ENCODE data around the gene COX4I2.

DNA sequence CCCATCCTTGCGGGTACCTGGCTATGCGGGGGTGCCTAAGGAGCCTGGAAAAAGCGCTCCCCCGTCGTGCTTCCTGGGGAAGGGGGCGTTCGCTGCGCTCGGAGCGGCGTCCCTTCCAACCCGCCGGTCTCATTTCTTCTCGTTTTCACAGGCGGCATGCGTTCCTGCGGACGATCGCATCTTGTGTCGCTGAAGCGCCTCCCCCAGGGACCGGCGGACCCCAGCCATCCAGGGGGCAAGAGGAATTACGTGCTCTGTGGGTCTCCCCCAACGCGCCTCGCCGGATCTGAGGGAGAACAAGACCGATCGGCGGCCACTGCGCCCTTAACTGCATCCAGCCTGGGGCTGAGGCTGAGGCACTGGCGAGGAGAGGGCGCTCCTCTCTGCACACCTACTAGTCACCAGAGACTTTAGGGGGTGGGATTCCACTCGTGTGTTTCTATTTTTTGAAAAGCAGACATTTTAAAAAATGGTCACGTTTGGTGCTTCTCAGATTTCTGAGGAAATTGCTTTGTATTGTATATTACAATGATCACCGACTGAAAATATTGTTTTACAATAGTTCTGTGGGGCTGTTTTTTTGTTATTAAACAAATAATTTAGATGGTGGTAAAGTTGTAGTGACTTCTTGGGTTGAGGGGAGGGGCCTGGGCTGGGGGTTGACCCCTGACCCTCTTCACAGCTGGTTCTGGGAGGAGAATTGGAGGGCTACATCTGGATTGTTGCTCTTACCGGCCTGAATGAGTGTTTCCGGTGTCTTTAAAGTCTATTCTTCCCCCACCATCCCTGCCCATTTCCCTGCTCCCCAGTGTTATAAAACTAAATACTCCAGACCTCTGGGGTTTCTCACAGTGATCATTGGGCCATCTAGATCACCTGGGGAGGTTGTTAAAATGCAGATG lies 31.6 kb upstream of the COX4I2 start:
- TF ChIP-seq EZH2 (IDR thresholded peaks at IDR 0.05; ENCODE audit: borderline replicate concordance, insufficient read depth, low read length, poor library complexity, severe bottlenecking), result no peak
- TF ChIP-seq, protein P1, sequence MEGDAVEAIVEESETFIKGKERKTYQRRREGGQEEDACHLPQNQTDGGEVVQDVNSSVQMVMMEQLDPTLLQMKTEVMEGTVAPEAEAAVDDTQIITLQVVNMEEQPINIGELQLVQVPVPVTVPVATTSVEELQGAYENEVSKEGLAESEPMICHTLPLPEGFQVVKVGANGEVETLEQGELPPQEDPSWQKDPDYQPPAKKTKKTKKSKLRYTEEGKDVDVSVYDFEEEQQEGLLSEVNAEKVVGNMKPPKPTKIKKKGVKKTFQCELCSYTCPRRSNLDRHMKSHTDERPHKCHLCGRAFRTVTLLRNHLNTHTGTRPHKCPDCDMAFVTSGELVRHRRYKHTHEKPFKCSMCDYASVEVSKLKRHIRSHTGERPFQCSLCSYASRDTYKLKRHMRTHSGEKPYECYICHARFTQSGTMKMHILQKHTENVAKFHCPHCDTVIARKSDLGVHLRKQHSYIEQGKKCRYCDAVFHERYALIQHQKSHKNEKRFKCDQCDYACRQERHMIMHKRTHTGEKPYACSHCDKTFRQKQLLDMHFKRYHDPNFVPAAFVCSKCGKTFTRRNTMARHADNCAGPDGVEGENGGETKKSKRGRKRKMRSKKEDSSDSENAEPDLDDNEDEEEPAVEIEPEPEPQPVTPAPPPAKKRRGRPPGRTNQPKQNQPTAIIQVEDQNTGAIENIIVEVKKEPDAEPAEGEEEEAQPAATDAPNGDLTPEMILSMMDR (IDR thresholded peaks at IDR 0.05; ENCODE audit: poor library complexity, severe bottlenecking), result peak; percentile 15

All from neural cell (in vitro differentiated cells).